ENCODE data around the gene RAD18. TPM values are rescaled to one million over a fixed set of nuclear protein-coding genes. Genes with fewer than 3 reads are reported as not detected.

The RAD18 gene
- total and polyA plus RNA-seq, 2 donors (not counting 1 experiment from before 2014, with no cell fraction given) = 4.8 to 21.3 TPM

DNA sequence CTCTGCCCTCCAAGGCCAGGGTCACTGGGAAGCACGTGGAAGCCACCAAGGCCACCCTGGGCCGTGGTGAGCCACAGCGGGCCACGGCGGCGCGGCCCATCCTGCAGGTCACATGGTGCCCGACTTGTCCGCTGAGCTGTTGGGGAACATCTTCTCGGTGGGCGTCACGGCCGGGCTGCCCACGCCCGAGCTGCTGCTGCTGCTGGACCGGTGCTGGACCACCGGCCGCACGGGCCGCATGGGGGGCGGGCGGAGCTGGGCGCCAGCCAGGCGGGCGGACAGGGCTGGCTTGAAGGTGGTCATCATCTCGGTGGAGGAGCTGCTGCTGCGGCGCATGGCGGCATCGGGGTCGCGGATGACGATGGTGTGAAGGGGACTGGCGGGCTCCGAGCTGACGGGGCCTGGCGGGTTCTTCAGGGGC lies 22.1 kb upstream of the RAD18 start:
- Histone ChIP-seq H3K27ac (ENCODE audit: low read length in 2 of 2) (no peak overlapping the region), H4K20me1 (ENCODE audit: control insufficient read depth, insufficient read depth, low read length, poor library complexity, severe bottlenecking) (no peaks in the 10 kb centered on the region), H3K4me3 (ENCODE audit: control extremely low read depth in 1 of 5, extremely low read depth in 1 of 5, insufficient read depth in 1 of 5, low read depth in 2 of 5, low read length in 4 of 5) (no peak overlapping the region), H3K36me3 (replicated peaks in 1 of 2; ENCODE audit: control extremely low read depth in 1 of 2, control insufficient read depth in 1 of 2, extremely low read depth in 1 of 2, insufficient read depth in 2 of 2, low read length in 1 of 2) (no peaks in the 10 kb centered on the region), H3K27me3 (replicated peaks in 1 of 4; ENCODE audit: control extremely low read depth in 1 of 4, control insufficient read depth in 3 of 4, insufficient read depth in 4 of 4, low read length in 3 of 4) (peaks cover 0 to 8% (median 0%) of the 10 kb centered on the region in 4 experiments), H3K9ac (ENCODE audit: low read length) (no peak overlapping the region), H2AFZ (ENCODE audit: insufficient read depth, low read depth, low read length, poor library complexity, severe bottlenecking) (no peak overlapping the region), H3K4me2 (replicated peaks; ENCODE audit: low read depth, low read length, poor library complexity, severe bottlenecking) (no peak overlapping the region), H3K4me1 (ENCODE audit: control insufficient read depth in 2 of 2, insufficient read depth in 2 of 2, low read length in 2 of 2) (peaks cover 0 to 6% of the 10 kb centered on the region in 2 donors), H3K9me3 (ENCODE audit: control extremely low read depth in 1 of 3, control insufficient read depth in 2 of 3, insufficient read depth in 1 of 3, low read length in 2 of 3) (peaks cover 0 to 3% (median 0%) of the 10 kb centered on the region in 3 donors), H3K79me2 (ENCODE audit: control insufficient read depth, insufficient read depth, low read length) (no peaks in the 10 kb centered on the region)
- no peak overlapping the region for H3K4me3 Mint-ChIP-seq
- 98% methylated on average over 37 of the region's 37 CpGs for WGBS (ENCODE audit: insufficient coverage)
- TF ChIP-seq EZH2 (IDR thresholded peaks at IDR 0.05; ENCODE audit: borderline replicate concordance, insufficient read depth, low read depth, low read length, poor library complexity, severe bottlenecking) = no peak
- TF ChIP-seq, protein P1, sequence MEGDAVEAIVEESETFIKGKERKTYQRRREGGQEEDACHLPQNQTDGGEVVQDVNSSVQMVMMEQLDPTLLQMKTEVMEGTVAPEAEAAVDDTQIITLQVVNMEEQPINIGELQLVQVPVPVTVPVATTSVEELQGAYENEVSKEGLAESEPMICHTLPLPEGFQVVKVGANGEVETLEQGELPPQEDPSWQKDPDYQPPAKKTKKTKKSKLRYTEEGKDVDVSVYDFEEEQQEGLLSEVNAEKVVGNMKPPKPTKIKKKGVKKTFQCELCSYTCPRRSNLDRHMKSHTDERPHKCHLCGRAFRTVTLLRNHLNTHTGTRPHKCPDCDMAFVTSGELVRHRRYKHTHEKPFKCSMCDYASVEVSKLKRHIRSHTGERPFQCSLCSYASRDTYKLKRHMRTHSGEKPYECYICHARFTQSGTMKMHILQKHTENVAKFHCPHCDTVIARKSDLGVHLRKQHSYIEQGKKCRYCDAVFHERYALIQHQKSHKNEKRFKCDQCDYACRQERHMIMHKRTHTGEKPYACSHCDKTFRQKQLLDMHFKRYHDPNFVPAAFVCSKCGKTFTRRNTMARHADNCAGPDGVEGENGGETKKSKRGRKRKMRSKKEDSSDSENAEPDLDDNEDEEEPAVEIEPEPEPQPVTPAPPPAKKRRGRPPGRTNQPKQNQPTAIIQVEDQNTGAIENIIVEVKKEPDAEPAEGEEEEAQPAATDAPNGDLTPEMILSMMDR (IDR thresholded peaks at IDR 0.05) = no peak
- ATAC-seq (ENCODE audit: low read depth) = no peak
- H3K9me3 Mint-ChIP-seq (ENCODE audit: insufficient read depth) = no peaks in the 10 kb centered on the region
- H3K4me1 Mint-ChIP-seq = peaks cover 8% of the 10 kb centered on the region
- ChIA-PET POLR2A (no interaction called here), CTCF (interaction anchor here (0.8 kb wide), 1 partner anchor 14 kb away, joined by 4 read pairs; no protein-coding TSS in a partner anchor)
- intact Hi-C loops (cut with micrococcal nuclease) = loop anchor here (5.0 kb wide), 1 partner anchor 317 kb away; no protein-coding TSS in a partner anchor
- peaks cover 15% of the 10 kb centered on the region for H3K27me3 Mint-ChIP-seq
- no peak for DNase-seq
- H3K27ac Mint-ChIP-seq = no peak overlapping the region

DNA sequence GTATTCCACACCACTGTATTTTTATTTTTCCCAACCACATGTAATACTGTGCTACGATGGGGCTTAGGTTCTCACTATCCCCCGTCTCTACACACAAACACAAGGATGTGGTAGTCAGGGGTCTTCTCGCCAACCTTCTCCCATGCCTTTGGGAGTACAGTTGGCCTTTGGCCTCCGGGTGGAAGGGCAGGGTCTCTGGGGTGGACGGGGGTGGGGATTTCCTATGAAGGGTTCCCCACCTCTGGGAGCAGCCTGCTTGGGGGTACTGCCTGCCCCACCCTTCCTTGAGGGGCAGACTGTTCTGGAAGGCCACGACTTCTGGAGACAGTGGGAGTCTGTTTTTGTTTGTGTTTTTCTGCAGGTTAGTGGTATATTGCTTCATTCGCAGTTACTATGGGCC lies 21.3 kb upstream of the RAD18 start:
- no peak overlapping the region for H3K4me3 ChIP-seq (ENCODE audit: control extremely low read depth in 1 of 5, extremely low read depth in 1 of 5, insufficient read depth in 1 of 5, low read depth in 2 of 5, low read length in 4 of 5)
- Mint-ChIP-seq H3K9me3 (ENCODE audit: insufficient read depth) (no peaks in the 10 kb centered on the region), H3K27me3 (peaks cover 21% of the 10 kb centered on the region), H3K4me3 (no peak overlapping the region), H3K4me1 (peaks cover 8% of the 10 kb centered on the region), H3K27ac (no peak overlapping the region)
- H3K36me3 ChIP-seq (replicated peaks in 1 of 2; ENCODE audit: control extremely low read depth in 1 of 2, control insufficient read depth in 1 of 2, extremely low read depth in 1 of 2, insufficient read depth in 2 of 2, low read length in 1 of 2) = no peaks in the 10 kb centered on the region
- H3K27me3 ChIP-seq (replicated peaks in 1 of 4; ENCODE audit: control extremely low read depth in 1 of 4, control insufficient read depth in 3 of 4, insufficient read depth in 4 of 4, low read length in 3 of 4) = peaks cover 0 to 15% (median 2%) of the 10 kb centered on the region in 4 experiments
- no peak overlapping the region for H3K9ac ChIP-seq (ENCODE audit: low read length)
- POLR2A ChIA-PET = no interaction called here
- H3K9me3 ChIP-seq (ENCODE audit: control extremely low read depth in 1 of 3, control insufficient read depth in 2 of 3, insufficient read depth in 1 of 3, low read length in 2 of 3) = peaks cover 0 to 3% (median 2%) of the 10 kb centered on the region in 3 donors
- no peak for ATAC-seq (ENCODE audit: low read depth)
- WGBS (ENCODE audit: insufficient coverage) = 100% methylated on average over 2 of the region's 7 CpGs
- no peak for DNase-seq
- H3K27ac ChIP-seq (ENCODE audit: low read length in 2 of 2) = no peak overlapping the region
- H4K20me1 ChIP-seq (ENCODE audit: control insufficient read depth, insufficient read depth, low read length, poor library complexity, severe bottlenecking) = no peaks in the 10 kb centered on the region
- no peak overlapping the region for H3K4me2 ChIP-seq (replicated peaks; ENCODE audit: low read depth, low read length, poor library complexity, severe bottlenecking)
- intact Hi-C loops (cut with micrococcal nuclease) = no loop called here
- H3K79me2 ChIP-seq (ENCODE audit: control insufficient read depth, insufficient read depth, low read length) = no peaks in the 10 kb centered on the region
- CTCF ChIA-PET = no interaction called here
- H2AFZ ChIP-seq (ENCODE audit: insufficient read depth, low read depth, low read length, poor library complexity, severe bottlenecking) = no peak overlapping the region
- TF ChIP-seq, protein P1 (IDR thresholded peaks at IDR 0.05) = no peak
- no peak for TF ChIP-seq EZH2 (IDR thresholded peaks at IDR 0.05; ENCODE audit: borderline replicate concordance, insufficient read depth, low read depth, low read length, poor library complexity, severe bottlenecking)
- H3K4me1 ChIP-seq (ENCODE audit: control insufficient read depth in 2 of 2, insufficient read depth in 2 of 2, low read length in 2 of 2) = peaks cover 0 to 6% of the 10 kb centered on the region in 2 donors
